SW 1271 (cell line): ENCODE data around the gene BIRC5.
"Not testable (repeated sequence)": the region's sequence is repeated elsewhere in the genome, so short reads cannot be mapped to it uniquely, and the experiment has no call there.

ENCODE experiments used
- DNase-seq, 2 experiments: peaks; one replicate each; lab custom pipeline; 2025; lab: John Stamatoyannopoulos, UW

BIRC5 gene

DNA sequence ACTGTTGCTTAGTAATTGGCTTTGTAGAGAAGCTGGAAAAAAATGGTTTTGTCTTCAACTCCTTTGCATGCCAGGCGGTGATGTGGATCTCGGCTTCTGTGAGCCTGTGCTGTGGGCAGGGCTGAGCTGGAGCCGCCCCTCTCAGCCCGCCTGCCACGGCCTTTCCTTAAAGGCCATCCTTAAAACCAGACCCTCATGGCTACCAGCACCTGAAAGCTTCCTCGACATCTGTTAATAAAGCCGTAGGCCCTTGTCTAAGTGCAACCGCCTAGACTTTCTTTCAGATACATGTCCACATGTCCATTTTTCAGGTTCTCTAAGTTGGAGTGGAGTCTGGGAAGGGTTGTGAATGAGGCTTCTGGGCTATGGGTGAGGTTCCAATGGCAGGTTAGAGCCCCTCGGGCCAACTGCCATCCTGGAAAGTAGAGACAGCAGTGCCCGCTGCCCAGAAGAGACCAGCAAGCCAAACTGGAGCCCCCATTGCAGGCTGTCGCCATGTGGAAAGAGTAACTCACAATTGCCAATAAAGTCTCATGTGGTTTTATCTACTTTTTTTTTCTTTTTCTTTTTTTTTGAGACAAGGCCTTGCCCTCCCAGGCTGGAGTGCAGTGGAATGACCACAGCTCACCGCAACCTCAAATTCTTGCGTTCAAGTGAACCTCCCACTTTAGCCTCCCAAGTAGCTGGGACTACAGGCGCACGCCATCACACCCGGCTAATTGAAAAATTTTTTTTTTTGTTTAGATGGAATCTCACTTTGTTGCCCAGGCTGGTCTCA is 11.2 kb downstream of the BIRC5 start:
- DNase-seq, result no peak

DNA sequence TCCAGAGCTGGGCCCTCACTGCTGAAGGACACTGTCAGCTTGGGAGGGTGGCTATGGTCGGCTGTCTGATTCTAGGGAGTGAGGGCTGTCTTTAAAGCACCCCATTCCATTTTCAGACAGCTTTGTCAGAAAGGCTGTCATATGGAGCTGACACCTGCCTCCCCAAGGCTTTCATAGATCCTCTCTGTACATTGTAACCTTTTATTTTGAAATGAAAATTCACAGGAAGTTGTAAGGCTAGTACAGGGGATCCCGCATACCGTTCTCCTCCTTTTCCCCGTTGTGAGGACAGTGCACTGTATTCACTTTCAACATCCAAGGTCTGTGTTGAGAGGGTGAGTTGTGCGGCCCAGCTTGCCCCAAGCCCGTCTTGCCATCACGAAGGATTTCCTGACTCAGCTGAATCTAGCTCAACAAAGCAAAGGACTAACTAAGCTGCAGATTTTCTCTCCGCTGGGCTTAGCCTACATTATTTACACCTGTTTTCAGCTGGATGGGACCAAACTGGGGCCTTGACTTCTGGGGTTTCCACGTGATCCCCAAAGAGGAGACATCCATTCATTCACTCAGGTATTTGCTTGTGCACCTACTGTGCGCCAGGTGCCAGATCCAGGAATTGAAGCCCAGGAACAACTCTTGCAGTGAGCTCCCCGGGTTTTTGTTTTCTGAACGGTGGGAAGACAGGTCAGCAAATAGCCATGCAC is 12.2 kb downstream of the BIRC5 start:
- no peak for DNase-seq

GRCh38 chr17:78226759-78227454 is 12.9 kb downstream of the BIRC5 start:
- no peak for DNase-seq

DNA sequence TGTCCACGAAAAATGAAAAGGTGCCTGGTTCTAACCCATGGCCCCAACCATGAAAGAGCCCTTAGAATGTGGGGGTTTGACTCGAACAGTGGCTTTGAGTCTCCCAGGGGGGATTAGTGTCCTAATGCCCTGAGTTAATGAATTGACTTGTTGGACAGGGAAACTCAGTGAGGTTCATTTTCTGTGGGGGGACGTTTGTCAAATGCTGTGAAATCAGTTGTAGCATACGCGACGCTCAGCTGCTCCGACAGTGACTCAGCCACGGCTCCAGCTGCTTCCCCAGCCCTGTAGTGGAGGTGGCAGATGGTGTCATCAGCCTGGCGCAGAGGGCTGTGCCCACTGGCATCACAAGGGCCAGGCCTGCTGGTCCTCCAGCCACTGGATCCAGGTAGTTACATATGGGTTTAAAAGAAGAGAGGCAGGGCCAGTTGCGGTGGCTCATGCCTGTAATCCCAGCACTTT is 13.4 kb downstream of the BIRC5 start:
- DNase-seq, result no peak

DNA sequence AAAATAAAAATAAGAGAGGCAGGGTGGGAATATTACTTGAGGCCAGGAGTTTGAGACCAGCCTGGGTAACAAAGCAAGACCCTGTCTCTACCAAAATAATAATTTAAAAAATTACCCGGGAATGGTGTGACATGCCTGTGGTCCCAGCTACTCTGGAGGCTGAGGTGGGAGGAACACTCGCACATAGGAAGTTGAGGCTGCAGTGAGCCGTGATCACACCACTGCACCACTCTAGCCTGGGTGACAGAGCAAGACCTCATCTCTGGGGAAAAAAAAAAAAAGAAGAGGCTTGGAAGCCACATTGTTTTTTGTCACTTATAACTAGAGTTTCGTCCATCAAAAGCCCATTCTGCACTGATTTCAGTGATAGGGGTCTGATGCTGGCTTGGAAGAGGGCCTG is 14.1 kb downstream of the BIRC5 start:
- DNase-seq, result no peak

- DNase-seq, result no peak
Observed at GRCh38 chr17:78230252-78230962, 16.4 kb downstream of the BIRC5 start.

DNA sequence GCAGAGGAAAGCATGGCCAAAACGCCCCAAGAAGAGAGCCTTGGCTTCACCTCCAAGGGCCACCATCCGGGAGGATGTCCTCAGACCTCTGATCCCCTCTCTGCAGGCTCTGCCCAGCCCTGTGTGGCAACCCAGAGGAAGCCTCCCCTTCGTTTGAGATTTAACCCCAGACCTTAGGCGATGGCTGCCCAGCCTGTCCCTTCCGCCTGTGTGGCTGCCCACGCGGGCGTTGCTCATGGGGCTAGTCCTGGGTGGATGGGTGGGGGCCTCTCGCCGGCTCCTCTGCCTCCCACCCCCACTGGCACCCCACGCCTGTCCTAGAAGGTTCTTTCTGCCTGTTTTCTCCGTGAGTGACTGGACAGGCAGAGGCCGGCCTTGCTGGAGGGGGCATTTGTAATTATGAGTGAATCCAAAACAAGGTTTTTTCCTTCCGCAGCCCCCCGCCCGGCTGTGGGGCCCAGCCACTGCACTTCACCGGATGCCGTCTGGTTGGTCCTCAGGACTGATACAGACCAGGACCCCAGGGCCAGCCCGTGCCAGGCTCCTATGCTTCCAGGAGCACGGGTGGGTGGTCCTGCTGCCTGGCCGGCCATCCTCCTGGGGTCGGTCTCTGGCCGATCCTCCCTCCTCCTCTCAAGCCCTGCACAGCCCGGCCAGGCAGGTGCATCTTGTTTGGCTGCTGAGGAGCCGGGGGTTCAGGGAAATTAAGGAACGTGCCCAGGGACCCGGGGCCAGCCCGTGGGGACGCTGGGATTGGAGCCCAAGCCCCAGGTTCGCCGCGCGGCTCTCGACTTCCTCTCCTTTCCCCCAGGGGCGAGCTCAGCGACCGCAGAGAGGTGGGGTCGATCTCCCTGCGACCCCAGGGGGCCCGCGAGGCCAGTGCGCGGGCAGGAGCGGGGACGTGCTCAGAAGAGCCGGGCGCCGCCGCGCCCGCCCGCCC is 17.2 kb downstream of the BIRC5 start, which contains the start of gene TMEM235:
TSS of gene TMEM235 (plus strand) at position 636 of the 940 bp plus-strand sequence. CDS start 393 bp downstream, outside the sequence.
- no peak for DNase-seq

DNA sequence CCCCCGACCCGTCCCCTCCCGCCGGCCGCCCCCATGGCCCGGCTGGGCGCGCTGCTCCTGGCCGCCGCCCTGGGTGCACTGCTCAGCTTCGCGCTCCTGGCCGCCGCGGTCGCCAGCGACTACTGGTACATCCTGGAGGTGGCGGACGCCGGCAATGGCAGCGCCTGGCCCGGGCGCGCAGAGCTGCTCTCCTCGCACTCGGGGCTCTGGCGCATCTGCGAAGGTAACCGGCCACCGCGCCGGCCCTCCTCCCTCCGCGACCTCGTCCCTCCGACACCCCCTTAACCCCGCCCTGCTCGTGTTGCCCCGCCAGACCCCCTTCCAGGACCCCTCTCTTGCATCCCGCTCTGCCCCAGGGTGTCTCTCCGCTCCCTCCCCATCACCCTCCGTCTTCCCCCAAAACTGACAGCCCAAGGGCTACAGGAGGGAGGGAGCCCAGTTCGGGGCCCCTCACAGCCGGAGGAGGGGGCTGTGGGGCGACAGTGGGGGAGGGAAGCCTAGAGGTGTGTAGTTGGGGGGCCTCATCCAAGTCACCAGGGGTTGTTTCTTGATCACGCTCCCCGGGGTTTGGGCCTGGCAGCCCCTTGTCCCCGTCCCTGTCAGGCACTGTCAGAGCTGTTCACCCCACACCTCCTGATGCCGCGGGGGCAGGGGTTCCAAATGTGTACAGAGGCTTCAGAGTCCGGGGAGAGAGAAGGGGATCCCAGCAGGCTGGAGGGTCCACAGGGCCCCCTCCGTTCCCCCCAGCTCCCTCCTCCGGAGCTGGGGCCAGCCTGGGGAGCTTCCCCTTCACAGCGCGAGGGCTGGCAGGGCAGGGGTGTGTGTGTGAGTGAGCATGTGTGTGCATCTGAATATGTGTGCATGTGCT is 18.2 kb downstream of the BIRC5 start:
- DNase-seq, result no peak

DNA sequence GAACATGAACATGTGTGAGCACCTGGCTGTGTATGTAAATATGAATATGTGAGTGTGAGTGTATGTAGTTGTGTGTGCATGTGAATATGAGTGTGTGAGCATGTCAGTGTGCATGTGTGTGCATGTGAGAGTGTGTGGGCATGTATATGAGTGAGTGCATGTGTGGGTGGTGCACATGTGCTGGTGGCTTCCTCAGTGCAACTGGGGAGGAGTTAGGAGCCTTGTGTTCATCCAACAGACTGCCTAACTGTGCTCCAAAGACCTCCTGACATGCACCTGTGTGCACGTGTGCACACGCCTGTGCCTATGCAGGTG is 18.8 kb downstream of the BIRC5 start:
- no peak for DNase-seq

DNA sequence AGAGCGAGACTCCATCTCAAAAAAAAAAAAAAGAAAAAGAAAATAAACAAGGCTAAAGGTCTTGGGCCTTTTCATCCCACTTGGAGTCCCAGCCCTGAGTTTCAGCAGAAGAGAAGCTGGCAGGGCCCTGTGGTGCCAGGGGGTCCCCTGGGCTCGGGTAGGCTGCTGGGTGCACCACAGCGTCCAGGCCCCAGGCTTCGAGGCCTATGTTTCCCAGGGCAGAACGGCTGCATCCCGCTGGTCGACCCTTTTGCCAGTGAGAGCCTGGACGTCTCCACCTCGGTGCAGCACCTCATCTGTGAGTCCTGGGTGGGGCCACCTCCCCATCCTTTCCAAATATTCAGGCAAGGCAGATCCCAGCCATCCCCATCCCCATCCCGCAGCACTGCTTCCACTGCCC is 19.6 kb downstream of the BIRC5 start:
- no peak for DNase-seq

DNA sequence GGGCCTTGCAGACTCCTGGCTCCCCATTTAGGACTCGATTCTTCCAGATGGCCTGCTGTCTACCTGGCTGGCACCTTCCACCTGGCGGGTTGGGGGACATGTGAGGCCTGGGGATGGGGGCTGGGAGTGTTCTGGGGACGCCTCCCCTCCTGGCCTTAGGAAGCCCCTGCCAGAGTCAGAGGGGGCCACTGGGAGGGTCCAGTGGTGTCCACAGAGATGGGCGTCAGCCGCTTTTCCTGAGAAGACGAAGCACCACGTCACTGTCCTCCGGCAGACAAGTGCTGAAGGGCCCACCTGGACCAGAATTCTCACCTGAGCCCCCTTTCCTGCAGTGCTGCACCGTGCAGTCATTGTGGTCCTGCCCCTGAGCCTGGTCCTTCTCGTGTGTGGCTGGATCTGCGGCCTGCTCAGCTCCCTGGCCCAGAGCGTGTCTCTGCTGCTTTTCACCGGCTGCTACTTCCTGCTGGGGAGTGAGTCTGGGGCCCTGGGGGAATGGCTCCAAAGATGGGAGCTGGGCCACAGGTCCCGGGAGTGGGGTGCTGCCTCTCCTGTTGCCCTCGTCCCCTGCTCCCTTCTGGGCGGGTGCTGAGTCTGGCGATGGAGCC is 20.3 kb downstream of the BIRC5 start:
- no peak for DNase-seq

DNA sequence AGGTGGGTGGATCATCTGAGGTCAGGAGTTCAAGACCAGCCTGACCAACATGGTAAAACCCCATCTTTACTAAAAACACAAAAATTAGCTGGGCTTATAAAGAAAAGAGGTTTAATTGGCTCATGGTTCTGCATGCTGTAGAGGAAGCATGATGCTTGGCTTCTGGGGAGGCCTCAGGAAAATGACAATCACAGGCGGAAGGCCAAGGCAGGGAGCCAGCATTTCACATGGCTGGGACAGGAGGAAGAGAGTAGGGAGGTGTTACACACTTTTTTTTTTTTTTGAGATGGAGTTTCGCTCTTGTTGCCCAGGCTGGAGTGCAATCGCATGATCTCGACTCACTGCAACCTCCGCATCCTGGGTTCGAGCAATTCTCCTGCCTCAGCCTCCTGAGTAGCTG is 21.0 kb downstream of the BIRC5 start:
- not testable (repeated sequence) for DNase-seq

DNA sequence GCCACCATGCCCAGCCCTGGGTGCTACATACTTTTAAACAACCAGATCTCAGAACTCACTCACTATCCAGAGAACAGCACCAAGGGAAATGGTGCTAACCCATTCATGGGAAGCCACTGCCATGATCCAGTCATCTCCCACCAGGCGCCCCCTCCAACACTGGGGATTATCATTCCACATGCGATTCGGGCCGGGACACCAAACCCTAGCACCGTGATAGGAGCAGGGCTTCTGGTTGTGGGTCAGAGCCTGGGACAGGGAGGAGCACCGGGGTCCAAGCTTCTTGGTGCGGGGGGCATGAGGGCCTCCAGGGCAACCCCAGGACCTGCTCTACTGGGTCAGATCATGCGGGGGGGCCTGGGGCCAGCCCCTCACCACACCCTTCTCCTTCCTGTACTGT is 21.8 kb downstream of the BIRC5 start:
- no peak for DNase-seq

GRCh38 chr17:78236362-78237127 is 22.5 kb downstream of the BIRC5 start:
- no peak for DNase-seq

DNA sequence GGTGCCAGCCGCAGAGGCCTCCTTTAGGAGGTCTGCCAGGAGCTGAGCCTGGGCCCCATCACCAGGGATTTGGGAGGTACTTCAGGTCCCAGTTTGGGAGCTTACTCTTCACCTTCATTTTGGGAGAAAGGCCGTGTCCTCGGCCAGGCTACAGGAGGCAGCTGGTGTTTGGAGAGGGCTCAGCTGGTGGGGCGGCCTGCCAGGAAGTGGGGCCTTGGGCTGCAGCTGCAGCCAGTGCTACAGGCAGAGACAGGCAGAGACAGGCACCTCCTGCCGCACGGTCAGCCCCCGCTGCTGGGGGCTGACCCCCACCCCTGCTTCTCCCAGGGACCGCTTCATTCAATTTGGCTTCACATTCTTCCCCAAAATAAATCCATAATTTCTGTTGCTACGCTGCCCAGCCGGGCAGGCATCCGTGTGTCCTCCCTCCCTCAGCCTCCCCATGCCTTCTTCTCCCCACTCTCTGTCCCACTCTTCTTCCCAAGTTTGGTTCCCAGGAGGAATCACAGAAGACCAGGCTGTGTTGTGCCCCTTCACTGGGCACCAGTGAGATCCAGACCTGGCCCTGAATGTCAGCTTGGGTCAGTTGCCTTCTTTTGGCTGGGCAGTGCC is 23.5 kb downstream of the BIRC5 start:
- no peak for DNase-seq

GRCh38 chr17:78238823-78239488 is 24.9 kb downstream of the BIRC5 start:
- DNase-seq, result no peak

DNA sequence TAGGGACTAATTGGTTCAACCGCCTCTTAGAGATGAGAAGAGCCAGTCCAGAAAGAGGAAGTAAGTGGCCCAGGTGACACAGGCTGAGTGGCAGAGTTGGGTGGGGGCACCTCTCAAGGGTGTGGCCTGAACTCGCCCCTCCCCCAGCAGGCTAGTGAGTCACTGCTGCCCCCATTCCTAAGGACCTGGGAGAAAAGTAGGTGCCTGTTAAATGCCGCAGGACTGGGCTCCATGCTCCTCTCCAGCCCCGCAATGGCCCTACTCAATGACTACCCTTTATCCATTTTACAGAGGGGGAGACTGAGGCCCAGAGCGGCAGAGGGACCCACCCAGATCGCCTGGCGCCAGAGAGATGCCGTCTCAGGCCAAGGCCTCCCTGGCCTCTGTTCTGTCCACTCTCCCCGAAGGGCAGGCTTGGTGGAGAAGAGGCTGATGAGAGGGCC is 25.5 kb downstream of the BIRC5 start:
- DNase-seq, result no peak
